Mucosa of descending colon (tissue), 3 donors: ENCODE data around the gene EPHX1. TPM values are rescaled to one million over a fixed set of nuclear protein-coding genes. Genes with fewer than 3 reads are reported as not detected.
A peak's percentile ranks its signal among the peaks of the same experiment; 100 is the strongest.

Experiments used
- ATAC-seq: fragments of 200-7000 bp; cut with Tn5 transposase; one replicate; pipeline ENCODE4 v1.9.1; 2020; ENCODE audit warnings: mild to moderate bottlenecking, moderate library complexity
- DNase-seq, 3 donors: peaks; one replicate each; pipeline ENCODE4 v3.0.0-alpha.2; 2020
- H3K36me3 ChIP-seq: fragments of 200-600 bp; one replicate; pipeline ENCODE4 v1.8.0; 2021; ENCODE audit warnings: low read depth, mild to moderate bottlenecking
- H3K4me1 ChIP-seq: fragments of 200-600 bp; one replicate; pipeline ENCODE4 v1.8.0; 2021; ENCODE audit warnings: low read depth, mild to moderate bottlenecking
- H3K4me3 ChIP-seq: fragments of 200-600 bp; one replicate; pipeline ENCODE4 v1.8.0; 2021; ENCODE audit warnings: mild to moderate bottlenecking
- H3K9me3 ChIP-seq: fragments of 200-600 bp; one replicate; pipeline ENCODE4 v1.8.0; 2021; ENCODE audit warnings: mild to moderate bottlenecking
- CTCF ChIP-seq: fragments of 200-600 bp; IDR thresholded peaks from one replicate; pipeline ENCODE4 v1.8.0; 2022; ENCODE audit warnings: antibody characterized with exemption, mild to moderate bottlenecking
- intact Hi-C, 2 donors: fragments of 100-400 bp; cut with DNase I in 1 of 2; cut with micrococcal nuclease in 1 of 2; formaldehyde crosslinking; loops; one replicate each; pipeline versions ENCODE4 v1.11.0 to v1.11.1; 2022; cut with DNase I, micrococcal nuclease
- total RNA-seq, 3 donors: library from RNA; stranded (reverse); fragmentation: NEBNext Ultra II Directional in 2 of 3; extraction: Animal tissue kit (Norgen Biotek cat#: 25700) in 2 of 3; gene quantifications; one replicate each; pipeline versions ENCODE4 v1.2.1 to v1.2.4, GENCODE V29; 2021 to 2023
- donor health status: DM: no; HTN: no; CAD: no; lungs with moderate emphysema.
- donor health status: DM: no; HTN: no; CAD: no.
- donor health status: DM: no; HTN: yes; CAD: no.

The EPHX1 gene
- total RNA-seq, 3 donors from 2014 or later, result 48.8 to 86.3 (median 68.0) TPM

- peak in 1 of 3 donors; percentile 19 for DNase-seq
- Histone ChIP-seq H3K4me1 (no peaks in the 10 kb centered on the region), H3K36me3 (no peaks in the 10 kb centered on the region), H3K9me3 (no peaks in the 10 kb centered on the region), H3K4me3 (no peak overlapping the region)
- ATAC-seq, result no peak
- intact Hi-C loops, result no loop called here
- no peak for TF ChIP-seq CTCF
These were observed 49.2 kb downstream of the EPHX1 start for GRCh38 chr1:225859151-225859550.

- intact Hi-C loops, result no loop called here
- ATAC-seq (no peak), DNase-seq (peak in 1 of 3 donors; percentile 25)
- no peak for TF ChIP-seq CTCF
- no peak overlapping the region for H3K4me3 ChIP-seq
- no peaks in the 10 kb centered on the region for H3K9me3 ChIP-seq
- no peaks in the 10 kb centered on the region for H3K4me1 ChIP-seq
- no peaks in the 10 kb centered on the region for H3K36me3 ChIP-seq
These were observed 50.2 kb downstream of the EPHX1 start for GRCh38 chr1:225860107-225860506.

GRCh38 chr1:225860876-225861441 lies 51.0 kb downstream of the EPHX1 start:
- no peaks in the 10 kb centered on the region for H3K4me1 ChIP-seq
- TF ChIP-seq CTCF, result no peak
- no peaks in the 10 kb centered on the region for H3K36me3 ChIP-seq
- DNase-seq (no peak), ATAC-seq (no peak)
- H3K9me3 ChIP-seq, result no peaks in the 10 kb centered on the region
- H3K4me3 ChIP-seq, result no peak overlapping the region
- intact Hi-C loops, result no loop called here

- H3K4me3 ChIP-seq, result no peak overlapping the region
- no peaks in the 10 kb centered on the region for H3K36me3 ChIP-seq
- intact Hi-C loops, result no loop called here
- H3K9me3 ChIP-seq, result no peaks in the 10 kb centered on the region
- DNase-seq (peak in 1 of 3 donors; percentile 39), ATAC-seq (no peak)
- TF ChIP-seq CTCF, result no peak
- H3K4me1 ChIP-seq, result no peaks in the 10 kb centered on the region
These were observed 52.1 kb downstream of the EPHX1 start for GRCh38 chr1:225861834-225862580.

GRCh38 chr1:225862581-225862950 lies 52.6 kb downstream of the EPHX1 start:
- Histone ChIP-seq H3K4me3 (no peak overlapping the region), H3K4me1 (no peaks in the 10 kb centered on the region), H3K36me3 (no peaks in the 10 kb centered on the region), H3K9me3 (no peaks in the 10 kb centered on the region)
- DNase-seq, result peak in 1 of 3 donors; percentile 43
- no peak for ATAC-seq
- intact Hi-C loops, result no loop called here
- no peak for TF ChIP-seq CTCF
